ENCODE measurements around the gene SPRED2.

Gene SPRED2

GRCh38 chr2:65476778-65477177 is 44.4 kb upstream of the SPRED2 start:
- ChIA-PET CTCF (interaction anchor here (0.8 kb wide), 1 partner anchor 208 kb away, joined by 3 read pairs; no protein-coding TSS in a partner anchor), POLR2A (interaction anchor here (1.3 kb wide), 1 partner anchor 40 kb away, joined by 3 read pairs; no protein-coding TSS in a partner anchor)
- no peak for DNase-seq (ENCODE audit: extremely low spot score)
- TF ChIP-seq SUZ12 (IDR thresholded peaks at IDR 0.05) (no peak), NFRKB (IDR thresholded peaks at IDR 0.05) (no peak), HDGF (IDR thresholded peaks at IDR 0.05; ENCODE audit: borderline replicate concordance) (no peak), PKNOX1 (IDR thresholded peaks at IDR 0.05) (no peak), BHLHE40 (IDR thresholded peaks at IDR 0.05; ENCODE audit: borderline replicate concordance) (no peak), CTBP1 (IDR thresholded peaks at IDR 0.05; ENCODE audit: borderline replicate concordance) (no peak), L3MBTL2 (conservative IDR thresholded peaks at IDR 0.05) (no peak), FOXA1 (IDR thresholded peaks at IDR 0.05) (no peak), LEF1 (IDR thresholded peaks at IDR 0.05; ENCODE audit: borderline replicate concordance) (no peak), FOXM1 (IDR thresholded peaks at IDR 0.05; ENCODE audit: borderline replicate concordance) (no peak), SP1 (IDR thresholded peaks at IDR 0.05) (no peak), ARNT (IDR thresholded peaks at IDR 0.05) (no peak), TARDBP (IDR thresholded peaks at IDR 0.05) (no peak), ZNF384 (IDR thresholded peaks at IDR 0.05) (no peak), ELF4 (IDR thresholded peaks at IDR 0.05) (no peak), FOXK2 (IDR thresholded peaks at IDR 0.05) (no peak)

- no peak for DNase-seq (ENCODE audit: extremely low spot score)
- POLR2A ChIA-PET: no interaction called here
- no peak for TF ChIP-seq SP1 (IDR thresholded peaks at IDR 0.05)
- no peak for TF ChIP-seq ARNT (IDR thresholded peaks at IDR 0.05)
- no peak for TF ChIP-seq NFRKB (IDR thresholded peaks at IDR 0.05)
- no peak for TF ChIP-seq CTBP1 (IDR thresholded peaks at IDR 0.05; ENCODE audit: borderline replicate concordance)
- no peak for TF ChIP-seq PKNOX1 (IDR thresholded peaks at IDR 0.05)
- no peak for TF ChIP-seq L3MBTL2 (conservative IDR thresholded peaks at IDR 0.05)
- TF ChIP-seq FOXM1 (IDR thresholded peaks at IDR 0.05; ENCODE audit: borderline replicate concordance): no peak
- TF ChIP-seq FOXK2 (IDR thresholded peaks at IDR 0.05): no peak
- CTCF ChIA-PET: no interaction called here
Measured at GRCh38 chr2:65475000-65475399, 42.6 kb upstream of the SPRED2 start.

- ChIA-PET POLR2A (no interaction called here), CTCF (no interaction called here)
- TF ChIP-seq NFRKB (IDR thresholded peaks at IDR 0.05): no peak
- DNase-seq (ENCODE audit: extremely low spot score): no peak
Measured at GRCh38 chr2:65473045-65473444, 40.6 kb upstream of the SPRED2 start.

- ChIA-PET POLR2A (no interaction called here), CTCF (no interaction called here)
- DNase-seq (ENCODE audit: extremely low spot score): no peak
- no peak for TF ChIP-seq PKNOX1 (IDR thresholded peaks at IDR 0.05)
- no peak for TF ChIP-seq NFRKB (IDR thresholded peaks at IDR 0.05)
- no peak for TF ChIP-seq HDGF (IDR thresholded peaks at IDR 0.05; ENCODE audit: borderline replicate concordance)
- no peak for TF ChIP-seq ZNF384 (IDR thresholded peaks at IDR 0.05)
- no peak for TF ChIP-seq SP1 (IDR thresholded peaks at IDR 0.05)
- no peak for TF ChIP-seq CTBP1 (IDR thresholded peaks at IDR 0.05; ENCODE audit: borderline replicate concordance)
- TF ChIP-seq L3MBTL2 (conservative IDR thresholded peaks at IDR 0.05): no peak
- TF ChIP-seq ELF4 (IDR thresholded peaks at IDR 0.05): no peak
- no peak for TF ChIP-seq FOXM1 (IDR thresholded peaks at IDR 0.05; ENCODE audit: borderline replicate concordance)
- no peak for TF ChIP-seq ARNT (IDR thresholded peaks at IDR 0.05)
- TF ChIP-seq FOXK2 (IDR thresholded peaks at IDR 0.05): no peak
- TF ChIP-seq FOXA1 (IDR thresholded peaks at IDR 0.05): no peak
Measured at GRCh38 chr2:65471409-65471808, 39.0 kb upstream of the SPRED2 start.

- no peak for TF ChIP-seq FOXK2 (IDR thresholded peaks at IDR 0.05)
- TF ChIP-seq SUZ12 (IDR thresholded peaks at IDR 0.05): no peak
- TF ChIP-seq BHLHE40 (IDR thresholded peaks at IDR 0.05; ENCODE audit: borderline replicate concordance): no peak
- no peak for TF ChIP-seq LEF1 (IDR thresholded peaks at IDR 0.05; ENCODE audit: borderline replicate concordance)
- TF ChIP-seq ZNF384 (IDR thresholded peaks at IDR 0.05): no peak
- TF ChIP-seq ARNT (IDR thresholded peaks at IDR 0.05): no peak
- no peak for TF ChIP-seq NFRKB (IDR thresholded peaks at IDR 0.05)
- TF ChIP-seq FOXM1 (IDR thresholded peaks at IDR 0.05; ENCODE audit: borderline replicate concordance): no peak
- TF ChIP-seq ELF4 (IDR thresholded peaks at IDR 0.05): no peak
- TF ChIP-seq PKNOX1 (IDR thresholded peaks at IDR 0.05): no peak
- no peak for TF ChIP-seq SP1 (IDR thresholded peaks at IDR 0.05)
- TF ChIP-seq FOXA1 (IDR thresholded peaks at IDR 0.05): no peak
- no peak for TF ChIP-seq CTBP1 (IDR thresholded peaks at IDR 0.05; ENCODE audit: borderline replicate concordance)
- no peak for TF ChIP-seq TARDBP (IDR thresholded peaks at IDR 0.05)
- ChIA-PET CTCF (no interaction called here), POLR2A (no interaction called here)
Measured at GRCh38 chr2:65466551-65466950, 34.2 kb upstream of the SPRED2 start.

GRCh38 chr2:65465857-65466256 is 33.5 kb upstream of the SPRED2 start:
- TF ChIP-seq BHLHE40 (IDR thresholded peaks at IDR 0.05; ENCODE audit: borderline replicate concordance): no peak
- no peak for TF ChIP-seq L3MBTL2 (conservative IDR thresholded peaks at IDR 0.05)
- TF ChIP-seq CTBP1 (IDR thresholded peaks at IDR 0.05; ENCODE audit: borderline replicate concordance): no peak
- TF ChIP-seq NFRKB (IDR thresholded peaks at IDR 0.05): no peak
- TF ChIP-seq FOXK2 (IDR thresholded peaks at IDR 0.05): no peak
- TF ChIP-seq FOXA1 (IDR thresholded peaks at IDR 0.05): no peak
- no peak for TF ChIP-seq PKNOX1 (IDR thresholded peaks at IDR 0.05)
- no peak for TF ChIP-seq SUZ12 (IDR thresholded peaks at IDR 0.05)
- TF ChIP-seq SP1 (IDR thresholded peaks at IDR 0.05): no peak
- no peak for TF ChIP-seq LEF1 (IDR thresholded peaks at IDR 0.05; ENCODE audit: borderline replicate concordance)
- no peak for TF ChIP-seq ELF4 (IDR thresholded peaks at IDR 0.05)
- TF ChIP-seq TARDBP (IDR thresholded peaks at IDR 0.05): no peak
- no peak for TF ChIP-seq ZNF384 (IDR thresholded peaks at IDR 0.05)
- no peak for TF ChIP-seq HDGF (IDR thresholded peaks at IDR 0.05; ENCODE audit: borderline replicate concordance)
- no peak for TF ChIP-seq FOXM1 (IDR thresholded peaks at IDR 0.05; ENCODE audit: borderline replicate concordance)
- ChIA-PET POLR2A (no interaction called here), CTCF (no interaction called here)
- no peak for DNase-seq (ENCODE audit: extremely low spot score)

More at GRCh38 chr2:65466551-65466950, 34.2 kb upstream of the SPRED2 start:
- no peak for DNase-seq (ENCODE audit: extremely low spot score)
